Right atrium auricular region (tissue), 2 donors: ENCODE measurements around the gene PNPLA2. TPM values are rescaled to one million over a fixed set of nuclear protein-coding genes. Genes with fewer than 3 reads are reported as not detected.

Source experiments
- DNase-seq: peaks from one replicate; pipeline ENCODE4 v3.0.0-alpha.2; 2019; ENCODE audit warnings: low spot score
- H3K27ac ChIP-seq, 2 donors: fragments of 200-600 bp; sonication (generic); 1 replicate in 1 of 2; 2 replicates in 1 of 2; pipeline ENCODE4 v1.5.1; 2016 to 2019
- H3K27me3 ChIP-seq, 2 donors: fragments of 200-600 bp; sonication (generic); one replicate each; pipeline versions ENCODE4 v1.5.1 to v1.6.0; 2017 to 2019
- H3K36me3 ChIP-seq: fragments of 200-600 bp; sonication (generic); one replicate; pipeline ENCODE4 v1.5.1; 2016
- H3K4me1 ChIP-seq, 2 donors: fragments of 200-600 bp; sonication (generic); one replicate each; pipeline versions ENCODE4 v1.5.1 to v1.6.0; 2017 to 2019
- H3K4me3 ChIP-seq, 2 donors: fragments of 200-600 bp; sonication (generic); 1 replicate in 1 of 2; 2 replicates in 1 of 2; pipeline ENCODE4 v1.5.1; 2017 to 2019; ENCODE audit warnings: mild to moderate bottlenecking in 1 of 2, moderate library complexity in 1 of 2
- H3K9me3 ChIP-seq, 2 donors: fragments of 200-600 bp; sonication (generic); one replicate each; pipeline ENCODE4 v1.5.1; 2019
- CTCF ChIP-seq, 2 donors: fragments of 200-600 bp; sonication (generic); IDR thresholded peaks; one replicate each; pipeline ENCODE4 v1.5.1; 2019; ENCODE audit warnings: antibody characterized with exemption in 2 of 2
- total RNA-seq, 2 donors: library from RNA; depleted of rRNA; stranded (reverse); fragments of >200 nt; gene quantifications; one replicate each; pipeline ENCODE4 v1.1.0, GENCODE V29; 2016

Gene PNPLA2
- total RNA-seq, 2 donors from 2014 or later = 94.4 to 123 TPM

GRCh38 chr11:795634-796564 is 22.8 kb upstream of the PNPLA2 start:
- H3K27me3 ChIP-seq = no peaks in the 10 kb centered on the region
- TF ChIP-seq CTCF (IDR thresholded peaks at IDR 0.05) = no peak
- H3K4me1 ChIP-seq = peaks cover 0 to 37% of the 10 kb centered on the region in 2 donors
- peak overlapping the region; percentile 59 to 68 for H3K4me3 ChIP-seq
- no peaks in the 10 kb centered on the region for H3K9me3 ChIP-seq
- DNase-seq = peak; percentile 78
- H3K36me3 ChIP-seq = no peaks in the 10 kb centered on the region
- peak overlapping the region; percentile 69 to 86 for H3K27ac ChIP-seq

- Histone ChIP-seq H3K9me3 (no peaks in the 10 kb centered on the region), H3K27me3 (no peaks in the 10 kb centered on the region), H3K27ac (peak overlapping the region; percentile 69 to 86), H3K4me3 (peak overlapping the region; percentile 59 to 68), H3K36me3 (no peaks in the 10 kb centered on the region), H3K4me1 (peaks cover 0 to 37% of the 10 kb centered on the region in 2 donors)
- DNase-seq = no peak
- no peak for TF ChIP-seq CTCF (IDR thresholded peaks at IDR 0.05)
Observed at GRCh38 chr11:796565-797295, 22.0 kb upstream of the PNPLA2 start.

GRCh38 chr11:797296-798092 is 21.2 kb upstream of the PNPLA2 start:
- no peak for TF ChIP-seq CTCF (IDR thresholded peaks at IDR 0.05)
- peak overlapping the region; percentile 69 to 86 for H3K27ac ChIP-seq
- H3K4me3 ChIP-seq = peak overlapping the region; percentile 59 to 68
- DNase-seq = peak; percentile 78
- no peaks in the 10 kb centered on the region for H3K36me3 ChIP-seq
- H3K9me3 ChIP-seq = no peaks in the 10 kb centered on the region
- H3K4me1 ChIP-seq = peaks cover 0 to 37% of the 10 kb centered on the region in 2 donors
- no peaks in the 10 kb centered on the region for H3K27me3 ChIP-seq

GRCh38 chr11:798093-798713 is 20.5 kb upstream of the PNPLA2 start, which contains the start of gene SLC25A22:
Gene SLC25A22 (minus strand): TSS chr11:798281. CDS start chr11:795006, 3,275 bp downstream.
- peak within 1 kb of the TSS; percentile 59 to 68 for H3K4me3 ChIP-seq
- peaks cover 0 to 37% of the 10 kb centered on the region in 2 donors for H3K4me1 ChIP-seq
- peak within 1 kb of the TSS; percentile 69 to 86 for H3K27ac ChIP-seq
- H3K9me3 ChIP-seq = no peaks in the 10 kb centered on the region
- peak; percentile 83 to 95 for TF ChIP-seq CTCF (IDR thresholded peaks at IDR 0.05)
- no peak for DNase-seq
- no peaks in the 10 kb centered on the region for H3K27me3 ChIP-seq
- no peaks in the 10 kb centered on the region for H3K36me3 ChIP-seq
